Subcutaneous adipose tissue (tissue), 4 donors: Measurements from ENCODE around the gene APIP. TPM values are rescaled to one million over a fixed set of nuclear protein-coding genes. Genes with fewer than 3 reads are reported as not detected.

Source experiments
- total RNA-seq, 4 donors: library from RNA; depleted of rRNA; stranded (reverse); fragments of >200 nt; gene quantifications; one replicate each; pipeline ENCODE4 v1.1.0, GENCODE V29; 2016
- TF ChIP-seq, protein P1 (sequence below): fragments of 450-650 bp; IDR thresholded peaks from one replicate; pipeline ENCODE4 v1.5.1; 2016; ENCODE audit warnings: low read depth, mild to moderate bottlenecking, control low read depth, antibody characterized with exemption, moderate library complexity

Gene APIP
- total RNA-seq, 4 donors from 2014 or later, result 36.9 to 62.8 (median 50.7) TPM

DNA sequence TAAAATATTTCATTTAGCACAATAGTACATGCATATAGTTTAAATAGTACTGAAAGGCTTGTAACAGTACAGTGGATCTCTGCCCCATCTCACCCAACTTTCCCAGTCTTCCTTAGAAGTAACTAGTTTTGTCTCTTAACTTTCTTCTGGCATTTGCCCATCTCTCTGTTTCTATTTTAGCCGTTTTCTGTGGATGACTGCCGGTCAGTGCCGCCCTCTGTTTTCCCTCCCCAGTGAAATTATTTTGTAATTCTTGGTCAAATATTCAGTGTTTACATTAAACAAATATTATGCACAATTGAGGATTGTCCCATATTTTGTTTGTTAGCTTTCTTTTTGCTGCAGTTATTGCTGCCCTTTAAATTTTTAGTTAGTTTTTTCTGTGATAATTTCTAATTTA lies 8.5 kb upstream of the APIP start:
- TF ChIP-seq, protein P1, sequence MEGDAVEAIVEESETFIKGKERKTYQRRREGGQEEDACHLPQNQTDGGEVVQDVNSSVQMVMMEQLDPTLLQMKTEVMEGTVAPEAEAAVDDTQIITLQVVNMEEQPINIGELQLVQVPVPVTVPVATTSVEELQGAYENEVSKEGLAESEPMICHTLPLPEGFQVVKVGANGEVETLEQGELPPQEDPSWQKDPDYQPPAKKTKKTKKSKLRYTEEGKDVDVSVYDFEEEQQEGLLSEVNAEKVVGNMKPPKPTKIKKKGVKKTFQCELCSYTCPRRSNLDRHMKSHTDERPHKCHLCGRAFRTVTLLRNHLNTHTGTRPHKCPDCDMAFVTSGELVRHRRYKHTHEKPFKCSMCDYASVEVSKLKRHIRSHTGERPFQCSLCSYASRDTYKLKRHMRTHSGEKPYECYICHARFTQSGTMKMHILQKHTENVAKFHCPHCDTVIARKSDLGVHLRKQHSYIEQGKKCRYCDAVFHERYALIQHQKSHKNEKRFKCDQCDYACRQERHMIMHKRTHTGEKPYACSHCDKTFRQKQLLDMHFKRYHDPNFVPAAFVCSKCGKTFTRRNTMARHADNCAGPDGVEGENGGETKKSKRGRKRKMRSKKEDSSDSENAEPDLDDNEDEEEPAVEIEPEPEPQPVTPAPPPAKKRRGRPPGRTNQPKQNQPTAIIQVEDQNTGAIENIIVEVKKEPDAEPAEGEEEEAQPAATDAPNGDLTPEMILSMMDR, result no peak

GRCh38 chr11:34921156-34921555 lies 5.0 kb upstream of the APIP start:
- TF ChIP-seq, protein P1, result no peak

- TF ChIP-seq, protein P1, result no peak
Measured at GRCh38 chr11:34916843-34917770, 928 bp upstream of the APIP start.

- TF ChIP-seq, protein P1, result no peak
Measured at GRCh38 chr11:34915136-34916014, 804 bp downstream of the APIP start.

- TF ChIP-seq, protein P1, result no peak
Measured at GRCh38 chr11:34911676-34912075, 4.5 kb downstream of the APIP start.

DNA sequence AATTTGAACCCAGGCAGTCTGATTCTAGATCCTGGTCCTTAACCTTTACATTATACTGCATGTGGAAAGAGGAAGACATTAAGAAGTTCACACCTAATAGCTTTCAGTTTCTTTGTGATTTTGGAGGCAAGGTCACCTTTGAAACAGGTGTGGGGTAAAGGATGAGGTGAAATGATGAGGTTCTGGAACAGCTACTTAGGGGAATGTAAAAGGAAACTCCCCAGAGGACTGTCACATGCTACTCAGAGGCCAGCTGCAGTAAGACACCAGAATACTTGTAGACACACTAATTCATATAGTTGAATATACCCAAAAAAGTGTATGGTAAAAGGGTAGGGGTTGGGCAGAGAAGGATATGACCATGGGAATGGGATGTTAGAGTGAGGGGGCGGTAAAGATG lies 5.4 kb downstream of the APIP start:
- TF ChIP-seq, protein P1, result no peak

DNA sequence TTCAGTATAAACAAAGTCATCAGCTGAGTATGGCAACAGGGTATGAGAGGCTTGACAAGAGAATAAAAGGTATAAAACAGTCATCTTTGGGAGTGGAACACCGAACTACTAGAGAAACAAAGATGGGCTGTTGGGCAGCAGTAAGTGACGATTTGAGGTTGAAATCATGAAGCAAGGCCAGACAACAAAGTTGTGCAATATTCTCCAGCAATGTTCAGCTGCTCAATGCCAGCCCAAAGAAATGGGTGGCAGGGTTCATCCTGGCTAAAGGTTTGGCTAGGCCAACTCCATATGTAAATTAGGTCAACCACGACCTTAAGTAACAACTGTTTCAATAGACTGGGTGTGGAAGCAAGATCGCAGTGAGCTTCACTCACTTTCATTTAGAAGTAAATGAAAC lies 6.2 kb downstream of the APIP start:
- TF ChIP-seq, protein P1, result no peak
